Measurements from ENCODE around the gene SOX30. TPM values are rescaled to one million over a fixed set of nuclear protein-coding genes. Genes with fewer than 3 reads are reported as not detected.

SOX30 gene
- total RNA-seq, 1 donor from 2014 or later, result not detected

DNA sequence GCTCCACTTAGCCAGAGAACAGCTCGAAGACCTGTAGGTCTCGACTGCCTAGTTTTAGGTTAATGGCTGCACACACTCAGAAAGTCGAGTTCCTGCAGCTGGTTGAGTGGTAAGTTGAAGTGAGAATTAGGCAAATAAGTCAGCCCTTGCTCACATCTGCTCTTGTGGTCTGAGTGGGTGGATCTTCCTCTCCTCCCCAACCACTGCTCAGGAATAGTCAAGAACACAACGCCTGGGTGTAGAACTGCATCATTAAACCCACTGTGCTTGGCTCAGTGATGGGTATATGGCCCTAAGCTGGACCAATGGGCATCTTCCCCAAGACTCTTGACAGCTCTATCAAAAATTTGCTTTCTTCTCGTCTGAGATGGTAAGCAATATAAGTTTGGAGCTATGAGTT, 55.8 kb downstream of the SOX30 start:
- no peak overlapping the region for H3K27ac ChIP-seq
- no peaks in the 10 kb centered on the region for H3K4me1 ChIP-seq
- no peaks in the 10 kb centered on the region for H3K36me3 ChIP-seq
- H3K4me3 ChIP-seq, result no peak overlapping the region
- DNase-seq (ENCODE audit: extremely low spot score in 2 of 2), result no peak
- no peaks in the 10 kb centered on the region for H3K27me3 ChIP-seq
- intact Hi-C loops (cut with DNase I), result no loop called here
- TF ChIP-seq, protein P1, sequence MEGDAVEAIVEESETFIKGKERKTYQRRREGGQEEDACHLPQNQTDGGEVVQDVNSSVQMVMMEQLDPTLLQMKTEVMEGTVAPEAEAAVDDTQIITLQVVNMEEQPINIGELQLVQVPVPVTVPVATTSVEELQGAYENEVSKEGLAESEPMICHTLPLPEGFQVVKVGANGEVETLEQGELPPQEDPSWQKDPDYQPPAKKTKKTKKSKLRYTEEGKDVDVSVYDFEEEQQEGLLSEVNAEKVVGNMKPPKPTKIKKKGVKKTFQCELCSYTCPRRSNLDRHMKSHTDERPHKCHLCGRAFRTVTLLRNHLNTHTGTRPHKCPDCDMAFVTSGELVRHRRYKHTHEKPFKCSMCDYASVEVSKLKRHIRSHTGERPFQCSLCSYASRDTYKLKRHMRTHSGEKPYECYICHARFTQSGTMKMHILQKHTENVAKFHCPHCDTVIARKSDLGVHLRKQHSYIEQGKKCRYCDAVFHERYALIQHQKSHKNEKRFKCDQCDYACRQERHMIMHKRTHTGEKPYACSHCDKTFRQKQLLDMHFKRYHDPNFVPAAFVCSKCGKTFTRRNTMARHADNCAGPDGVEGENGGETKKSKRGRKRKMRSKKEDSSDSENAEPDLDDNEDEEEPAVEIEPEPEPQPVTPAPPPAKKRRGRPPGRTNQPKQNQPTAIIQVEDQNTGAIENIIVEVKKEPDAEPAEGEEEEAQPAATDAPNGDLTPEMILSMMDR (IDR thresholded peaks at IDR 0.05), result no peak
- no peak for TF ChIP-seq POLR2A (IDR thresholded peaks at IDR 0.05)
- no peak for TF ChIP-seq POLR2AphosphoS5 (IDR thresholded peaks at IDR 0.05; ENCODE audit: insufficient read depth in 1 of 2, low read depth in 1 of 2)
- H3K9me3 ChIP-seq, result no peaks in the 10 kb centered on the region

DNA sequence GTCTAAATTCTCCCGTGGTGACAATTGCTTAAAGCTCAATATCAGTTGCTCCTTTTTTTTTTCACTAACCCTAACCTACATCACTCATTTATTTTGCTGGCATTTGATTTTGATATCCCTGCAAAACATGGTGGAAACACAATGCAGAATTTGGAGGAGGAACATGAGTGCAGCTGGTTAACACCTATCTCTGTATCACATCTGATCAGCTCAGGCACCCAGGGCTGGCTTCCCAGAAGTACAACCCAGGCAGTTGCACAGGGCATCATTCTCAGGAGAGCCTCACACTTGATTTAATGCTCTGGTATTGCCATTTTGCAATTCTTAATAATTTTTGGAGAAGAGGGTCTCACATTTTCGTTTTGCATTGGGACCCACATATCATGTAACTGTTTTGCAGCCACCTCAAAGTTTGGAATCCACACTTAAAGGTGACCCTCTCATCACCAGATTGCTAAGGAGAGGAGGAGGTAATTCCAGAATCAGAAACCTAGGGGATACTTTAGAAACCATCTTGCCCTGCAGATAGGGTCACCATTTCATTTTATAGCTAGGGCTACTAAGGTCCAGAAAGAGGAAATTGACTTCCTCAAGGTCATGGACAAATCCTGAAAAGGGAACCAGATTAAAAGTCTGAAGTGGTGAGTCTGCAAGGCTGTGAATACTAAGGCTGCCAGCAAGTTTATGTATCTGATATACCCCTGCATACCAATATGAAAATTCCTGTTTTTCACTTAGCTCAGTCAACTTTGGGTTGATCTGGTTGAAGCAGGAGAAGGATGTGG, 57.4 kb downstream of the SOX30 start:
- DNase-seq (ENCODE audit: extremely low spot score in 2 of 2), result no peak
- no peaks in the 10 kb centered on the region for H3K9me3 ChIP-seq
- TF ChIP-seq POLR2A (IDR thresholded peaks at IDR 0.05), result no peak
- TF ChIP-seq, protein P1 (IDR thresholded peaks at IDR 0.05), result no peak
- TF ChIP-seq POLR2AphosphoS5 (IDR thresholded peaks at IDR 0.05; ENCODE audit: insufficient read depth in 1 of 2, low read depth in 1 of 2), result no peak
- H3K36me3 ChIP-seq, result no peaks in the 10 kb centered on the region
- H3K4me1 ChIP-seq, result no peaks in the 10 kb centered on the region
- intact Hi-C loops (cut with DNase I), result no loop called here
- H3K4me3 ChIP-seq, result no peak overlapping the region
- no peaks in the 10 kb centered on the region for H3K27me3 ChIP-seq
- no peak overlapping the region for H3K27ac ChIP-seq

DNA sequence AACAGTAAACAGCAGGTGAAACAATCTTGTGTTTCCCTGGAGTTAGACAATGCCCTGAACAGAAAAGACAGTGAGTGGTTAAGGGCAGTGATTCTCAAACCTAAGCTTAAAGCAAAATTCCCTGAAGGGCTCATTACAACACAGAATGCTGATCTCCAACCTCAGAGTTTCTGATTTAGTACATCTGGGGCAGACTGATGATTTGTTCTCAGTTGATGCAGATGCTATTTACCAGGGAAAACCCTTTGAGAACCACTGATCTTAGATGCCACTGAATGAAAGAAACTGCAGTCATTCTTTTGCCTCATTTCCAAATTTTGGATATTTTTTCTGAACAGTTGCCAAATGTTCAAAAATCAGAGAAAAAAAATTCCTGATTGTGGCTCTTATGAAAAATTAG, 58.0 kb downstream of the SOX30 start:
- H3K9me3 ChIP-seq, result no peaks in the 10 kb centered on the region
- no peak for DNase-seq (ENCODE audit: extremely low spot score in 2 of 2)
- TF ChIP-seq, protein P1 (IDR thresholded peaks at IDR 0.05), result no peak
- TF ChIP-seq POLR2AphosphoS5 (IDR thresholded peaks at IDR 0.05; ENCODE audit: insufficient read depth in 1 of 2, low read depth in 1 of 2) (no peak), POLR2A (IDR thresholded peaks at IDR 0.05) (no peak)
- no peaks in the 10 kb centered on the region for H3K4me1 ChIP-seq
- H3K36me3 ChIP-seq, result no peaks in the 10 kb centered on the region
- H3K27me3 ChIP-seq, result no peaks in the 10 kb centered on the region
- H3K27ac ChIP-seq, result no peak overlapping the region
- no peak overlapping the region for H3K4me3 ChIP-seq
- intact Hi-C loops (cut with DNase I), result no loop called here

GRCh38 chr5:157593052-157593757, 59.0 kb downstream of the SOX30 start:
- H3K27ac ChIP-seq, result no peak overlapping the region
- H3K4me3 ChIP-seq, result no peak overlapping the region
- no peaks in the 10 kb centered on the region for H3K9me3 ChIP-seq
- no peaks in the 10 kb centered on the region for H3K4me1 ChIP-seq
- H3K27me3 ChIP-seq, result no peaks in the 10 kb centered on the region
- intact Hi-C loops (cut with DNase I), result no loop called here
- TF ChIP-seq POLR2A (IDR thresholded peaks at IDR 0.05) (no peak), POLR2AphosphoS5 (IDR thresholded peaks at IDR 0.05; ENCODE audit: insufficient read depth in 1 of 2, low read depth in 1 of 2) (no peak)
- TF ChIP-seq, protein P1 (IDR thresholded peaks at IDR 0.05), result no peak
- H3K36me3 ChIP-seq, result no peaks in the 10 kb centered on the region
- DNase-seq (ENCODE audit: extremely low spot score in 2 of 2), result no peak

GRCh38 chr5:157592594-157592993, 59.6 kb downstream of the SOX30 start:
- Histone ChIP-seq H3K27ac (no peak overlapping the region), H3K9me3 (no peaks in the 10 kb centered on the region), H3K27me3 (no peaks in the 10 kb centered on the region), H3K4me3 (no peak overlapping the region), H3K36me3 (no peaks in the 10 kb centered on the region), H3K4me1 (no peaks in the 10 kb centered on the region)
- TF ChIP-seq POLR2A (IDR thresholded peaks at IDR 0.05) (no peak), POLR2AphosphoS5 (IDR thresholded peaks at IDR 0.05; ENCODE audit: insufficient read depth in 1 of 2, low read depth in 1 of 2) (no peak)
- TF ChIP-seq, protein P1 (IDR thresholded peaks at IDR 0.05), result no peak
- DNase-seq (ENCODE audit: extremely low spot score in 2 of 2), result no peak
- intact Hi-C loops (cut with DNase I), result no loop called here

Measured in vagina (tissue), 2 donors.